GM21737 (cell line): Measurements from ENCODE around the gene SNX14.
"Not testable (repeated sequence)": the region's sequence is repeated elsewhere in the genome, so short reads cannot be mapped to it uniquely, and the experiment has no call there.

Experiments used
- ATAC-seq: cut with Tn5 transposase; IDR thresholded peaks from one replicate; pipeline ENCODE4 v1.9.1; 2021; ENCODE audit warnings: mild to moderate bottlenecking, moderate library complexity; ENCODE audit not compliant: unreplicated experiment

Gene SNX14

GRCh38 chr6:85593438-85594196 is at the start of gene SNX14:
Gene SNX14 (minus strand): TSS chr6:85593858. CDS start chr6:85593718, 140 bp downstream.
- ATAC-seq: peak; percentile 92

GRCh38 chr6:85642774-85643536 is 49.3 kb upstream of the SNX14 start, which contains the start of gene SYNCRIP:
Gene SYNCRIP (minus strand): TSS chr6:85642886. CDS start chr6:85641439, 1,447 bp downstream.
- peak; percentile 70 for ATAC-seq

- ATAC-seq: no peak
Measured at GRCh38 chr6:85641897-85642773, 48.5 kb upstream of the SNX14 start.

GRCh38 chr6:85641522-85641896 is 47.9 kb upstream of the SNX14 start:
- ATAC-seq: no peak

- ATAC-seq: no peak
Measured at GRCh38 chr6:85640821-85641220, 47.2 kb upstream of the SNX14 start.

- ATAC-seq: no peak
Measured at GRCh38 chr6:85637579-85637978, 43.9 kb upstream of the SNX14 start.

GRCh38 chr6:85632164-85632942 is 38.7 kb upstream of the SNX14 start:
- no peak for ATAC-seq

GRCh38 chr6:85631117-85631516 is 37.5 kb upstream of the SNX14 start:
- ATAC-seq: not testable (repeated sequence)

GRCh38 chr6:85628353-85628752 is 34.7 kb upstream of the SNX14 start:
- no peak for ATAC-seq

- no peak for ATAC-seq
Measured at GRCh38 chr6:85620308-85620707, 26.6 kb upstream of the SNX14 start.

GRCh38 chr6:85614780-85615179 is 21.1 kb upstream of the SNX14 start:
- no peak for ATAC-seq

GRCh38 chr6:85612690-85613474 is 19.2 kb upstream of the SNX14 start:
- ATAC-seq: no peak

- ATAC-seq: no peak
Measured at GRCh38 chr6:85610182-85610895, 16.7 kb upstream of the SNX14 start.

GRCh38 chr6:85602100-85602499 is 8.4 kb upstream of the SNX14 start:
- no peak for ATAC-seq

- no peak for ATAC-seq
Measured at GRCh38 chr6:85600713-85601313, 7.2 kb upstream of the SNX14 start.

- ATAC-seq: peak; percentile 7
Measured at GRCh38 chr6:85594197-85594930, 706 bp upstream of the SNX14 start.

GRCh38 chr6:85592033-85592432 is 1.6 kb downstream of the SNX14 start:
- ATAC-seq: no peak

GRCh38 chr6:85591207-85591606 is 2.5 kb downstream of the SNX14 start:
- ATAC-seq: no peak
